B cell (primary cell): ENCODE data around the gene IRF7. TPM values are rescaled to one million over a fixed set of nuclear protein-coding genes. Genes with fewer than 3 reads are reported as not detected.

Experiments used
- ATAC-seq: fragments of 200-7000 bp; cut with Tn5 transposase; one replicate; pipeline ENCODE4 v1.10.0; 2021; ENCODE audit warnings: low read depth, mild to moderate bottlenecking, moderate number of reproducible peaks, moderate library complexity
- CTCF ChIA-PET: fragments of 350-600 bp; sonication (Branson Sonifier 250); formaldehyde crosslinking; loops from one replicate; lab custom pipeline; 2021; ENCODE audit warnings: antibody characterized with exemption, inconsistent platforms; lab: Charles Lee
- POLR2A ChIA-PET: fragments of 350-600 bp; sonication (Branson Sonifier 250); formaldehyde crosslinking; loops from one replicate; lab custom pipeline; 2021; ENCODE audit warnings: antibody characterized with exemption; lab: Charles Lee
- DNase-seq: peaks from one replicate; pipeline ENCODE4 v3.0.0; 2013
- H2AFZ ChIP-seq: 2 replicates; pipeline ENCODE4 v1.6.1; 2012; ENCODE audit warnings: mild to moderate bottlenecking, low read depth, low read length; ENCODE audit not compliant: insufficient read depth, poor library complexity, severe bottlenecking
- H3K27ac ChIP-seq, 2 donors: 1 replicate in 1 of 2; 2 replicates in 1 of 2; pipeline ENCODE4 v1.5.1; 2012 to 2013; ENCODE audit warnings: low read length in 2 of 2, mild to moderate bottlenecking in 2 of 2, moderate library complexity in 1 of 2
- H3K27me3 ChIP-seq, 4 experiments: fragments of 200-600 bp in 1 of 4; sonication (generic) in 1 of 4; replicated peaks in 1 of 4; 1 replicate in 2 of 4; 2 replicates in 2 of 4; pipeline versions ENCODE4 v1.6.1 to v1.7.0; 2013 to 2016; ENCODE audit warnings: low read length in 3 of 4, mild to moderate bottlenecking in 2 of 4, mixed read lengths in 1 of 4, moderate library complexity in 1 of 4; ENCODE audit not compliant: insufficient read depth in 4 of 4, control insufficient read depth in 3 of 4; ENCODE audit errors: control extremely low read depth in 1 of 4
- H3K36me3 ChIP-seq, 2 experiments: replicated peaks in 1 of 2; 1 replicate in 1 of 2; 2 replicates in 1 of 2; pipeline versions ENCODE4 v1.6.1 to v1.7.1; 2013; ENCODE audit warnings: low read length in 1 of 2; ENCODE audit not compliant: insufficient read depth in 2 of 2, control insufficient read depth in 1 of 2; ENCODE audit errors: control extremely low read depth in 1 of 2, extremely low read depth in 1 of 2
- H3K4me1 ChIP-seq, 2 donors: fragments of 200-600 bp in 1 of 2; sonication (generic) in 1 of 2; 1 replicate in 1 of 2; 2 replicates in 1 of 2; pipeline versions ENCODE4 v1.5.1 to v1.6.1; 2013 to 2017; ENCODE audit warnings: low read length in 2 of 2; ENCODE audit not compliant: control insufficient read depth in 2 of 2, insufficient read depth in 2 of 2
- H3K4me2 ChIP-seq: replicated peaks from 2 replicates; pipeline ENCODE3; 2012; ENCODE audit warnings: mild to moderate bottlenecking, low read depth, low read length; ENCODE audit not compliant: poor library complexity, severe bottlenecking
- H3K4me3 ChIP-seq, 5 experiments: fragments of 200-600 bp in 1 of 5; sonication (generic) in 1 of 5; 1 replicate in 3 of 5; 2 replicates in 2 of 5; pipeline versions ENCODE4 v1.5.1 to v1.7.0; 2011 to 2016; ENCODE audit warnings: low read length in 4 of 5, mild to moderate bottlenecking in 4 of 5, low read depth in 2 of 5, control low read depth in 1 of 5, moderate library complexity in 1 of 5; ENCODE audit not compliant: insufficient read depth in 1 of 5; ENCODE audit errors: control extremely low read depth in 1 of 5, extremely low read depth in 1 of 5
- H3K79me2 ChIP-seq: fragments of 200-600 bp; sonication (generic); one replicate; pipeline ENCODE4 v1.6.0; 2016; ENCODE audit warnings: low read length; ENCODE audit not compliant: control insufficient read depth, insufficient read depth
- H3K9ac ChIP-seq: fragments of 200-600 bp; sonication (generic); 2 replicates; pipeline ENCODE4 v1.6.1; 2017; ENCODE audit warnings: mild to moderate bottlenecking, low read length, moderate library complexity
- H3K9me3 ChIP-seq, 3 donors: one replicate each; pipeline versions ENCODE4 v1.6.1 to v1.7.1; 2013; ENCODE audit warnings: low read length in 2 of 3; ENCODE audit not compliant: control insufficient read depth in 2 of 3, insufficient read depth in 1 of 3; ENCODE audit errors: control extremely low read depth in 1 of 3
- H4K20me1 ChIP-seq: 2 replicates; pipeline ENCODE4 v1.6.0; 2012; ENCODE audit warnings: mild to moderate bottlenecking, low read length; ENCODE audit not compliant: insufficient read depth, control insufficient read depth, poor library complexity, severe bottlenecking
- H3K27ac Mint-ChIP-seq: one replicate; pipeline ENCODE4 v1.8.0; 2021; ENCODE audit warnings: mixed read lengths
- H3K27me3 Mint-ChIP-seq: one replicate; pipeline ENCODE4 v1.8.0; 2021; ENCODE audit warnings: mixed read lengths
- H3K4me1 Mint-ChIP-seq: one replicate; pipeline ENCODE4 v1.8.0; 2021; ENCODE audit warnings: mixed read lengths
- H3K4me3 Mint-ChIP-seq: one replicate; pipeline ENCODE4 v1.8.0; 2021; ENCODE audit warnings: mixed read lengths
- H3K9me3 Mint-ChIP-seq: one replicate; pipeline ENCODE4 v1.8.0; 2022; ENCODE audit warnings: mixed read lengths; ENCODE audit not compliant: insufficient read depth
- EZH2 ChIP-seq: IDR thresholded peaks from 2 replicates; pipeline ENCODE4 v1.6.1; 2012; ENCODE audit warnings: borderline replicate concordance, low read depth, mild to moderate bottlenecking, moderate library complexity, low read length; ENCODE audit not compliant: insufficient read depth, poor library complexity, severe bottlenecking
- WGBS: methylation state at CpG from one replicate; pipeline ENCODE4 v1.1.5; 2013; ENCODE audit warnings: missing lambda C conversion rate; ENCODE audit not compliant: insufficient coverage; 5-methylcytosine and 5-hydroxymethylcytosine counted together
- intact Hi-C: fragments of 100-400 bp; cut with micrococcal nuclease; formaldehyde crosslinking; loops from one replicate; pipeline ENCODE4 v1.10.0; 2022
- polyA plus RNA-seq: library from polyadenylated mRNA; depleted of rRNA; stranded (reverse); fragments of >200 nt; gene quantifications from 2 replicates; pipeline ENCODE4 v1.2.3, GENCODE V29; 2012
- total RNA-seq, 2 donors: library from RNA; stranded (reverse); fragments of 120-200 nt in 1 of 2; gene quantifications; 1 replicate in 1 of 2; 2 replicates in 1 of 2; pipeline versions ENCODE4 v1.2.3 to v1.2.4, GENCODE V29; 2013 to 2022
- TF ChIP-seq, protein P1 (sequence below): fragments of 200-600 bp; IDR thresholded peaks from one replicate; pipeline ENCODE4 v1.8.0; 2022; ENCODE audit warnings: antibody characterized with exemption, mild to moderate bottlenecking

IRF7 gene
- total and polyA plus RNA-seq, 2 donors (not counting 1 experiment from before 2014, with no cell fraction given): 136 to 184 TPM

DNA sequence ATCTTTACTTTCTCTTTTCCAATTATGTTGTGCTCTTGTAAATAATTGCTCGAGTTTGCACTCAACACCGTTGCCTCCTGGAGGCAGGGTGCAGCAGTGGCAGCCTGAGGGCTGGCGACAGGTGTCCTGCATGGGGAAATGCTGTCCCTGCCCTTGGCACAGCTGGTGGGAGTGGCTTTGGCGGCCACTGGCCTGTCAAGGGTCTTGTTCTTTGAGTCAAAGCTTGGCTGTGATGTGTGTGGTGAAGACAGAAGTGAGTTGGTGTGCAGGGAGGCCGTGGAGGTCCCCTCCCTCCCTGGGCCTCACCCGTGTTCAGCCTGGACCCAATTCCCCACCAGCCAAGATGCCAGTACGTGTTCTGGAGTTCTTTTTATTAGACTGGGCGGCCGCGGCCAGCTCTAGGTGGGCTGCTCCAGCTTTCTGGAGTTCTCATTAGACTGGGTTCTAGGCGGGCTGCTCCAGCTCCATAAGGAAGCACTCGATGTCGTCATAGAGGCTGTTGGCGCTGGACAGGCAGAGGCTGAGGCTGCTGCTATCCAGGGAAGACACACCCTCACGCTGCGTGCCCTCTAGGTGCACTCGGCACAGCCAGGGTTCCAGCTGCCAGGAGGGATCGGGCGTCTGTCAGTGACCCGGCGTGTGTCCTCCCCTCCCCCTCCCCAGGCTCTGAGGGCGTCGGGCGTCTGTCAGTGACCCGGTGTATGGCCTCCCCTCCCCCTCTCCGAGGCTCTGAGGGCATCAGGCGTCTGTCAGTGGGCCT, 3.4 kb downstream of the IRF7 start:
- H3K27me3 ChIP-seq: no peaks in the 10 kb centered on the region
- ChIA-PET CTCF (interaction anchor here (1.4 to 1.5 kb wide), 2 partner anchors 58 to 95 kb away, joined by 3 to 5 read pairs; no protein-coding TSS in a partner anchor), POLR2A (interaction anchor here (0.7 kb wide), 1 partner anchor 10 kb away, joined by 3 read pairs; no protein-coding TSS in a partner anchor)
- no peaks in the 10 kb centered on the region for H3K27me3 Mint-ChIP-seq
- H3K9me3 Mint-ChIP-seq: no peaks in the 10 kb centered on the region
- H3K36me3 ChIP-seq: peaks cover 0 to 61% of the 10 kb centered on the region in 2 experiments
- H3K27ac Mint-ChIP-seq: no peak overlapping the region
- H3K4me2 ChIP-seq: no peak overlapping the region
- H3K9ac ChIP-seq: no peak overlapping the region
- peaks cover 17% of the 10 kb centered on the region for H3K4me1 Mint-ChIP-seq
- ATAC-seq (no peak), DNase-seq (no peak)
- no peak overlapping the region for H3K4me3 Mint-ChIP-seq
- peaks cover 73% of the 10 kb centered on the region for H4K20me1 ChIP-seq
- H3K4me1 ChIP-seq: peaks cover 18 to 35% of the 10 kb centered on the region in 2 donors
- H3K27ac ChIP-seq: peak overlapping the region in 1 of 2 donors; percentile 59
- peaks cover 6% of the 10 kb centered on the region for H3K79me2 ChIP-seq
- 90% methylated on average over 21 of the region's 27 CpGs for WGBS
- no peak for TF ChIP-seq EZH2
- TF ChIP-seq, protein P1, sequence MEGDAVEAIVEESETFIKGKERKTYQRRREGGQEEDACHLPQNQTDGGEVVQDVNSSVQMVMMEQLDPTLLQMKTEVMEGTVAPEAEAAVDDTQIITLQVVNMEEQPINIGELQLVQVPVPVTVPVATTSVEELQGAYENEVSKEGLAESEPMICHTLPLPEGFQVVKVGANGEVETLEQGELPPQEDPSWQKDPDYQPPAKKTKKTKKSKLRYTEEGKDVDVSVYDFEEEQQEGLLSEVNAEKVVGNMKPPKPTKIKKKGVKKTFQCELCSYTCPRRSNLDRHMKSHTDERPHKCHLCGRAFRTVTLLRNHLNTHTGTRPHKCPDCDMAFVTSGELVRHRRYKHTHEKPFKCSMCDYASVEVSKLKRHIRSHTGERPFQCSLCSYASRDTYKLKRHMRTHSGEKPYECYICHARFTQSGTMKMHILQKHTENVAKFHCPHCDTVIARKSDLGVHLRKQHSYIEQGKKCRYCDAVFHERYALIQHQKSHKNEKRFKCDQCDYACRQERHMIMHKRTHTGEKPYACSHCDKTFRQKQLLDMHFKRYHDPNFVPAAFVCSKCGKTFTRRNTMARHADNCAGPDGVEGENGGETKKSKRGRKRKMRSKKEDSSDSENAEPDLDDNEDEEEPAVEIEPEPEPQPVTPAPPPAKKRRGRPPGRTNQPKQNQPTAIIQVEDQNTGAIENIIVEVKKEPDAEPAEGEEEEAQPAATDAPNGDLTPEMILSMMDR: no peak
- H2AFZ ChIP-seq: no peak overlapping the region
- H3K4me3 ChIP-seq: no peak overlapping the region
- intact Hi-C loops: loop anchor here (10.0 kb wide), 1 partner anchor 112 kb away; no protein-coding TSS in a partner anchor
- H3K9me3 ChIP-seq: no peaks in the 10 kb centered on the region
